ENCODE measurements around the gene INO80D.
"Not testable (repeated sequence)": the region's sequence is repeated elsewhere in the genome, so short reads cannot be mapped to it uniquely, and the experiment has no call there.

Gene INO80D

DNA sequence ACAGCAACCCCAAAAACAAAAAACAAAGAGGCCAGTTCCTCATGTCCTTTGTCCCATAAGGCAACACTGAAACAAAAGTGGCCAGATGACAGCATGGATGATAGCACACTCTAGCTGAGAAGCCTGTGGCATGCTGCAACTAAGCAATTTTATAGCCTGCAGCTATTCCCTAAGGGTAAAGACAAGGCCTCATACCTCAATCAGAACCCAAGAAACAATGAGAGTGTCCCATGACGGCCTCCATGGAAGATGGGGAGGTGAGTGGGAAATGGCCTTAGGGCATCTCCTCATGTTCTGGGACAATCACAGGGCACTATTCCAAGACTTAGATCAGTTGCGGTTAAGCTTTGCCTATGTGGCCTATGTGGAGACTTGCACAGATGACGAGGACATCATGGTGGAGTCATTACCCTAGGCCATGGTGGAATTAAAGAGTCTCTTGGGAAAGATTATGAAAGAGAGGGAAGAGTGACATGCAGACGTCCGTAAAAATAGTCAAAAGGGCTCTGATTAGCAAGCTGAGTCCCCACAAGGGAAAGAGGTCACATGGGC is 103.1 kb downstream of the INO80D start:
- ChIA-PET POLR2A (no interaction called here), CTCF (no interaction called here)
- H3K4me3 ChIP-seq (ENCODE audit: low read depth, low read length), result no peak overlapping the region
- H3K9me3 ChIP-seq (ENCODE audit: control insufficient read depth, insufficient read depth, low read depth, low read length), result no peaks in the 10 kb centered on the region
- H3K4me1 ChIP-seq (ENCODE audit: control insufficient read depth, insufficient read depth, low read length), result no peaks in the 10 kb centered on the region
- H3K27ac ChIP-seq (ENCODE audit: extremely low read depth, low read depth, low read length), result no peak overlapping the region
- no peaks in the 10 kb centered on the region for H3K36me3 ChIP-seq (ENCODE audit: control insufficient read depth in 2 of 2, insufficient read depth in 1 of 2, low read length in 2 of 2)
- TF ChIP-seq ZNF132 (tag by site-specific recombination; IDR thresholded peaks at IDR 0.05; ENCODE audit: borderline replicate concordance) (no peak), ZNF2 (tag by site-specific recombination; IDR thresholded peaks at IDR 0.05) (no peak), ZNF10 (tag by site-specific recombination; IDR thresholded peaks at IDR 0.05) (no peak), ZNF280C (tag by site-specific recombination; IDR thresholded peaks at IDR 0.05) (no peak), ZFP3 (tag by site-specific recombination; IDR thresholded peaks at IDR 0.05; ENCODE audit: low read depth) (no peak), ZNF433 (tag by site-specific recombination; IDR thresholded peaks at IDR 0.05; ENCODE audit: low read depth) (no peak), FEZF1 (tag by site-specific recombination; IDR thresholded peaks at IDR 0.05) (no peak), ZBTB44 (tag by site-specific recombination; IDR thresholded peaks at IDR 0.05) (no peak), KLF9 (tag by site-specific recombination; IDR thresholded peaks at IDR 0.05; ENCODE audit: low read depth) (no peak), OSR2 (tag by site-specific recombination; IDR thresholded peaks at IDR 0.05) (no peak), ZFHX2 (tag by site-specific recombination; conservative IDR thresholded peaks at IDR 0.05) (no peak), SCRT2 (tag by site-specific recombination; IDR thresholded peaks at IDR 0.05) (no peak), ZNF654 (tag by site-specific recombination; IDR thresholded peaks at IDR 0.05; ENCODE audit: low read depth) (no peak), MYNN (tag by site-specific recombination; IDR thresholded peaks at IDR 0.05; ENCODE audit: borderline replicate concordance) (no peak), ZSCAN18 (tag by site-specific recombination; IDR thresholded peaks at IDR 0.05) (no peak), ZNF391 (tag by site-specific recombination; IDR thresholded peaks at IDR 0.05; ENCODE audit: borderline replicate concordance, low read depth) (no peak), EGR2 (tag by site-specific recombination; IDR thresholded peaks at IDR 0.05; ENCODE audit: low read depth) (no peak), ZNF280D (tag by site-specific recombination; IDR thresholded peaks at IDR 0.05) (no peak), ZSCAN23 (tag by site-specific recombination; IDR thresholded peaks at IDR 0.05) (no peak), ZNF37A (tag by site-specific recombination; IDR thresholded peaks at IDR 0.05) (no peak)

DNA sequence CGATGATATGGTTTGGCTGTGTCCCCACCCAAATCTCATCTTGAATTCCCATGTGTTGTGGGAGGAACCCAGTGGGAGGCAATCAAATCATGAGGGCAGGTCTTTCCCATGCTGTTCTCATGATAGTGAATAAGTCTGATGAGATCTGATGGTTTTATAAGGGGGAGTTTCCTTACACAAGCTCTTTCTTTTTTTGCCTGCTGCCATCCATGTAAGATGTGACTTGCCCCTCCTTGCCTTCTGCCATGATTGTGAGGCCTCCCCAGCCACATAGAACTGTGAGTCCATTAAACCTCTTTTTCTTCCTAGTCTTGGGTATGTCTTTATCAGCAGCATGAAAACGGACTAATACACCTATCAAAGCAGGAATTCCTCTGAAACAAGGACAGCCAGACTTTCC is 107.2 kb downstream of the INO80D start:
- H3K9me3 ChIP-seq (ENCODE audit: control insufficient read depth, insufficient read depth, low read depth, low read length); CTCF ChIA-PET; POLR2A ChIA-PET; H3K4me3 ChIP-seq (ENCODE audit: low read depth, low read length); H3K36me3 ChIP-seq (ENCODE audit: control insufficient read depth in 2 of 2, insufficient read depth in 1 of 2, low read length in 2 of 2); H3K27ac ChIP-seq (ENCODE audit: extremely low read depth, low read depth, low read length); H3K4me1 ChIP-seq (ENCODE audit: control insufficient read depth, insufficient read depth, low read length): not testable (repeated sequence)

DNA sequence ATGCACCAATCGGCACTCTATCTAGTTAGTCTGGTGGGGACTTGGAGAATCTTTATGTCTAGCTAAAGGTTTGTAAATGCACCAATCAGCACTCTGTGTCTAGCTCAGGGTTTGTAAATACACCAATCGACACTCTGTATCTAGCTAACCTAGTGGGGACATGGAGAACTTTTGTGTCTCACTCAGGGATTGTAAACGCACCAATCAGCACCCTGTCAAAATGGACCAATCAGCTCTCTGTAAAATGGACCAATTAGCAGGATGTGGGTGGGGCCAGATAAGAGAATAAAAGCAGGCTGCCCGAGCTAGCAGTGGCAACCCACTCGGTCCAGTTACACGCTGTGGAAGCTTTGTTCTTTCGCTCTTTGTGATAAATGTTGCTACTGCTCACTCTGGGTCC is 108.3 kb downstream of the INO80D start:
- POLR2A ChIA-PET; CTCF ChIA-PET; H3K27ac ChIP-seq (ENCODE audit: extremely low read depth, low read depth, low read length); H3K4me3 ChIP-seq (ENCODE audit: low read depth, low read length); H3K4me1 ChIP-seq (ENCODE audit: control insufficient read depth, insufficient read depth, low read length); H3K9me3 ChIP-seq (ENCODE audit: control insufficient read depth, insufficient read depth, low read depth, low read length); H3K36me3 ChIP-seq (ENCODE audit: control insufficient read depth in 2 of 2, insufficient read depth in 1 of 2, low read length in 2 of 2): not testable (repeated sequence)

DNA sequence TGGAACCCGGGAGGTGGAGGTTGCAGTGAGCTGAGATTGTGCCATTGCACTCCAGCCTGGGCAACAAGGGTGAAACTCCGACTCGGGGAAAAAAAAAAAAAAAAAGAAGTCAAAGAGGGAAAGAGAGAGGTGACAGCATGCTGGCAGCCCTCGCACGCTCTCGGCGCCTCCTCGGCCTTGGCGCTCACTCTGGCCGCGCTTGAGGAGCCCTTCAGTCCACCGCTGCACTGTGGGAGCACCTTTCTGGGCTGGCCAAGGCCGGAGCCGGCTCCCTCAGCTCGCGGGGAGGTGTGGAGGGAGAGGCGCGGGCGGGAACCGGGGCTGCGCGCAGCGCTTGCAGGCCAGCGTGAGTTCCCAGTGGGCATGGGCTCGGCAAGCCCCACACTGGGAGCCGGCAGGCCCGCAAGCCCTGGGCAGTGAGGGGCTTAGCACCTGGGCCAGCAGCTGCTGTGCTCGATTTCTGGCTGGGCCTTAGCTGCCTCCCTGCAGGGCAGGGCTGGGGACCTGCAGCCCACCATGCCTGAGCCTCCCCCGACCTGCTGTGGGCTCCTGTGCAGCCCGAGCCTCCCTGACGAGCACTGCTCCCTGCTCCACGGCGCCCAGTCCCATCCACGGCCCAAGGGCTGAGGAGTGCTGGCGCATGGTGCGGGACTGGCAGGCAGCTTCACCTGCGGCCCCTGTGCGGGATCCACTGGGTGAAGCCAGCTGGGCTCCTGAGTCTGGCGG is 108.9 kb downstream of the INO80D start:
- CTCF ChIA-PET; H3K4me1 ChIP-seq (ENCODE audit: control insufficient read depth, insufficient read depth, low read length); H3K36me3 ChIP-seq (ENCODE audit: control insufficient read depth in 2 of 2, insufficient read depth in 1 of 2, low read length in 2 of 2); H3K27ac ChIP-seq (ENCODE audit: extremely low read depth, low read depth, low read length); H3K9me3 ChIP-seq (ENCODE audit: control insufficient read depth, insufficient read depth, low read depth, low read length); H3K4me3 ChIP-seq (ENCODE audit: low read depth, low read length): not testable (repeated sequence)
- POLR2A ChIA-PET, result interaction anchor here (0.7 kb wide), 1 partner anchor 751 kb away, joined by 3 read pairs; no protein-coding TSS in a partner anchor

All from HEK293 (cell line).